IPS-15b (cell line): Measurements from ENCODE around the gene HNRNPA2B1.

Source experiments
- H3K27me3 ChIP-seq: one replicate; pipeline ENCODE4 v1.6.1; 2013; ENCODE audit warnings: low read length; ENCODE audit not compliant: control insufficient read depth, insufficient read depth
- H3K36me3 ChIP-seq: one replicate; pipeline ENCODE4 v1.6.1; 2013; ENCODE audit warnings: low read length; ENCODE audit not compliant: control insufficient read depth, insufficient read depth
- H3K4me1 ChIP-seq: one replicate; pipeline ENCODE4 v1.6.1; 2013; ENCODE audit warnings: mild to moderate bottlenecking, low read length; ENCODE audit not compliant: control insufficient read depth, insufficient read depth
- H3K4me3 ChIP-seq: one replicate; pipeline ENCODE4 v1.5.1; 2013; ENCODE audit warnings: low read depth, low read length
- H3K9ac ChIP-seq: one replicate; pipeline ENCODE4 v1.6.1; 2013; ENCODE audit warnings: low read depth, mild to moderate bottlenecking, low read length
- H3K9me3 ChIP-seq: one replicate; pipeline ENCODE4 v1.6.1; 2013; ENCODE audit warnings: mild to moderate bottlenecking, low read length; ENCODE audit not compliant: control insufficient read depth, insufficient read depth

Gene HNRNPA2B1

DNA sequence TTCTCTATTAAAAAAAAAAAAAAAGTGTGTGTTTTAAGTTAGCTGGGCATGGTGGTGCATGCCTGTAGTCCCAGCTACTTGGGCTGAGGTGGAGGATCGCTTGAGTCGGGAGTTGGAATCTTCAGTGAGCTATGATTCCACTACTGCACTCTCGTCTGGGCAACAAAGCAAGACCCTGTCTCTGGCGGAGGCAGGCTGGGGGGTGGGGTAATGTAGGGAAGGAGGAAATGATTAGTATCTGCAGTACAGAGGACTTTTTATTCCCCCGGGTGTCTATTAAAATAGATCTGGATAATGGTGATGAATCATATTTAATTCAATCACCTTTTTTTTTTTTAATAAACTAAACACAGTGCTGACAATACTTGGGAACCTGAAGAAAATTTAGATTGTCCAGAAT is 7.5 kb upstream of the HNRNPA2B1 start:
- peaks cover 2% of the 10 kb centered on the region for H3K4me1 ChIP-seq
- no peaks in the 10 kb centered on the region for H3K9me3 ChIP-seq
- no peak overlapping the region for H3K9ac ChIP-seq
- peaks cover 26% of the 10 kb centered on the region for H3K36me3 ChIP-seq
- H3K4me3 ChIP-seq = no peak overlapping the region
- no peaks in the 10 kb centered on the region for H3K27me3 ChIP-seq

DNA sequence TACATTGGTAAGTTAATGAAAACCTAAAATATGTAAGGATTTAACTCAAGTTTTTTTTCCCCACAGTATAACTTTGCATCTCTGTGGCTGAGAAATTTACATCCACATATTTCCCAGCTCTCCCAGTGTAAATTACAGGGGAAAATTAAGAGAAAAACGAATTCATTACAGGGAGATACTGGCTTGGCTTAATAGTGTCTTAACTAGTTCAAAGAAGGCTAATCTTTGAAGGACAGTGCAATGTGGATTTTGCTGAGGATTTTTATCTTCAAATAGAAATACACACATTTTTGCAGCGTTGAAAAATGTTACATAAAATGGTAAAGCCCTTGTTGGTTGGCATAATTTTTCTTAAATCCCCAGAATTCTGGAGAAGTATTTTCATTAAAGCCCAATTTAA is 2.5 kb upstream of the HNRNPA2B1 start:
- H3K9me3 ChIP-seq = no peaks in the 10 kb centered on the region
- H3K4me1 ChIP-seq = peaks cover 2% of the 10 kb centered on the region
- peak overlapping the region; percentile 87 for H3K4me3 ChIP-seq
- H3K27me3 ChIP-seq = no peaks in the 10 kb centered on the region
- H3K9ac ChIP-seq = peak overlapping the region; percentile 98
- peaks cover 15% of the 10 kb centered on the region for H3K36me3 ChIP-seq

DNA sequence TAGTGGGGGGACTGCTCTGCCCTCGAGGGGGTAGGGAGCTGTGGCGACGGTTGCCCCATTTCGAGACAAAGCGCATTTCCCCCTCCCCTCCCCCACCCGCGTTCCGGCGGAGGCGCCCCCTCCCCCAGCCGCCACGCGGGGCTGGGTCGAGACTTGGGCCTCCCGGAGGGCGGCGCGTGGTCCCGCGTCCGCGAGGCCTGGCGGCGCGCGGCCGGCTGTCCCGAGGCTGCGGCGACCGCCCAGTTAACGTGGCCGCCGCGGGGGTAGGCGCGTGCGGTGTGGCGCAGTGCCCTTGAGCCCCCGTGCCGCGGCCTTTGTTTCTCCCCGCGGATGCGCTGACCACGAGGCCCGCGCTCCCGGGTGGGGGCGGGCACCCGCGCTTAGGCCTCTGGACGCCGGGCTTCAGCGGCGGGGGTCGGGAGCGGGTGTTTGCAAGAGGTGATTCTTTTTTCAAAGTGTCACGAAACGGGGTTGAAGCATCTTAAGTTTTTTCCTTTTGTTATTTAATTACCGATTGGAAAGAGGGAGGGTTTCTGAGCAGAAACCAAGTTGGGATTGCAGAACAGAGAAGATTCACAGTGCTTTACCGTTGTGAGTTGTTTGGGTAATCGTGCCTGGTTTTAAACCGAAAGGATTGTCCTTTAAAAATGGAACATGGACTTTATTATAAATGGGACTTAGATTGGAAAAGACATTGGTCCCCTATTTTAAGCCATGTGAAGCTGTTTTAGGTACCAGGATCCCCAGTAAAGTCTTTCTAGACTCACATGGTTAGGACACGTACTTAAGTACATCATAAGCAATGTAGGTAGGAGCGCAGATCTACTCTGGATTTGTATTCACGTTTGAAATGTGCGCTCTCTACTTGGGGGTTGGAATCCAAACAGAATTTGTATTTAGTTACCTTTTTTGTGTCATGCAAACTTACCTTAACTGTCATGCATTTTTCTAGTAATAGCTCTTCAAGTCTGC is 1.8 kb upstream of the HNRNPA2B1 start:
- H3K27me3 ChIP-seq = no peaks in the 10 kb centered on the region
- peaks cover 2% of the 10 kb centered on the region for H3K4me1 ChIP-seq
- H3K9ac ChIP-seq = peak overlapping the region; percentile 98
- H3K9me3 ChIP-seq = no peaks in the 10 kb centered on the region
- peak overlapping the region; percentile 87 for H3K4me3 ChIP-seq
- H3K36me3 ChIP-seq = peaks cover 13% of the 10 kb centered on the region

- Histone ChIP-seq H3K4me1 (peaks cover 1% of the 10 kb centered on the region), H3K36me3 (peaks cover 16% of the 10 kb centered on the region), H3K4me3 (peak within 1 kb of the TSS; percentile 97), H3K9ac (peak within 1 kb of the TSS; percentile 100), H3K9me3 (no peaks in the 10 kb centered on the region), H3K27me3 (no peaks in the 10 kb centered on the region)
Measured at GRCh38 chr7:26201247-26202018, 887 bp upstream of the HNRNPA2B1 start, which contains the start of gene CBX3. TSS of gene CBX3 (plus strand) at chr7:26201745. CDS start at chr7:26202999, 1,254 bp downstream.

GRCh38 chr7:26200038-26200443 is 505 bp downstream of the HNRNPA2B1 start:
- Histone ChIP-seq H3K4me1 (no peaks in the 10 kb centered on the region), H3K27me3 (no peaks in the 10 kb centered on the region), H3K4me3 (peak overlapping the region; percentile 97), H3K36me3 (peaks cover 24% of the 10 kb centered on the region), H3K9ac (peak overlapping the region; percentile 100), H3K9me3 (no peaks in the 10 kb centered on the region)

DNA sequence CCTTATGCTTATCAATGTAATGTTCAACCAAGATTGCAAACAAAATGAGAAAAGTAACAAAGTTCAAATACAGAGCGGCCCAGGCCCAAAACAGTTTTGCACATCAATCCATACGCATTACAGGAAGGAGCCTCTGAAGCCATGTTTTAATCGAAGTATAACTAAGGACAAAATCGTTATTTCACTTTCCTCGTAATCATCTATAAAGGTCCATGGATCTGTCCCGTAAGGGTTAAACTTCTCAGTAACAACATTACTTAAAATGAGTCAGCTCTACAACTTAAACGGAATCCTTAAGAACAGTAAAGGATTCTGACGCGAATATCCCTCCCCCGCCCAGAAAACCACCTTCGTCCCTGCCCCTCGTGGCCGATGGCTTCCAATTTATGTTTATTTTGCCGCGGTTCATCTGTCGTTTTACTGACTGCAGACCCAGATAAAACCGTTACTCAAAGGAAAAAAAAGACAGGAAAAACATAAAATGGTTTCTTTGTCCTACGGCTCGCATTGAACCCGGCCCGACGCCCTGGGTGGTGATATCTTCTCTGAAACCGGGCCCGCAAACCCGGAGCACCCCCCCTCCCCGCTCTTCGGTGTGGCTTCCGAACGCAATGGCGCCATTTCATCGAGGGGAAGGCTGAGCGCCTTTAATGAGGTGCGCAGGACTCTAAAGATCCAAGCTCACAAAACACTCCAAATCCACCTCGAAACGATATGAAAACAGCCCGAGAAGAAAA is 1.1 kb downstream of the HNRNPA2B1 start:
- H3K27me3 ChIP-seq = no peaks in the 10 kb centered on the region
- no peaks in the 10 kb centered on the region for H3K9me3 ChIP-seq
- H3K36me3 ChIP-seq = peaks cover 28% of the 10 kb centered on the region
- no peaks in the 10 kb centered on the region for H3K4me1 ChIP-seq
- peak overlapping the region; percentile 100 for H3K9ac ChIP-seq
- H3K4me3 ChIP-seq = peak overlapping the region; percentile 97

- Histone ChIP-seq H3K9ac (peak overlapping the region; percentile 100), H3K4me1 (no peaks in the 10 kb centered on the region), H3K36me3 (peaks cover 35% of the 10 kb centered on the region), H3K27me3 (no peaks in the 10 kb centered on the region), H3K9me3 (no peaks in the 10 kb centered on the region), H3K4me3 (peak overlapping the region; percentile 97)
Measured at GRCh38 chr7:26198781-26199169, 1.8 kb downstream of the HNRNPA2B1 start.

GRCh38 chr7:26198133-26198780 is 2.3 kb downstream of the HNRNPA2B1 start:
- no peaks in the 10 kb centered on the region for H3K9me3 ChIP-seq
- peaks cover 39% of the 10 kb centered on the region for H3K36me3 ChIP-seq
- H3K27me3 ChIP-seq = no peaks in the 10 kb centered on the region
- H3K4me1 ChIP-seq = no peaks in the 10 kb centered on the region
- H3K9ac ChIP-seq = peak overlapping the region; percentile 100
- peak overlapping the region; percentile 97 for H3K4me3 ChIP-seq

- H3K9me3 ChIP-seq = no peaks in the 10 kb centered on the region
- H3K9ac ChIP-seq = peak overlapping the region; percentile 100
- peak overlapping the region; percentile 97 for H3K4me3 ChIP-seq
- H3K4me1 ChIP-seq = no peaks in the 10 kb centered on the region
- H3K27me3 ChIP-seq = no peaks in the 10 kb centered on the region
- peaks cover 46% of the 10 kb centered on the region for H3K36me3 ChIP-seq
Measured at GRCh38 chr7:26197153-26198115, 3.1 kb downstream of the HNRNPA2B1 start.

DNA sequence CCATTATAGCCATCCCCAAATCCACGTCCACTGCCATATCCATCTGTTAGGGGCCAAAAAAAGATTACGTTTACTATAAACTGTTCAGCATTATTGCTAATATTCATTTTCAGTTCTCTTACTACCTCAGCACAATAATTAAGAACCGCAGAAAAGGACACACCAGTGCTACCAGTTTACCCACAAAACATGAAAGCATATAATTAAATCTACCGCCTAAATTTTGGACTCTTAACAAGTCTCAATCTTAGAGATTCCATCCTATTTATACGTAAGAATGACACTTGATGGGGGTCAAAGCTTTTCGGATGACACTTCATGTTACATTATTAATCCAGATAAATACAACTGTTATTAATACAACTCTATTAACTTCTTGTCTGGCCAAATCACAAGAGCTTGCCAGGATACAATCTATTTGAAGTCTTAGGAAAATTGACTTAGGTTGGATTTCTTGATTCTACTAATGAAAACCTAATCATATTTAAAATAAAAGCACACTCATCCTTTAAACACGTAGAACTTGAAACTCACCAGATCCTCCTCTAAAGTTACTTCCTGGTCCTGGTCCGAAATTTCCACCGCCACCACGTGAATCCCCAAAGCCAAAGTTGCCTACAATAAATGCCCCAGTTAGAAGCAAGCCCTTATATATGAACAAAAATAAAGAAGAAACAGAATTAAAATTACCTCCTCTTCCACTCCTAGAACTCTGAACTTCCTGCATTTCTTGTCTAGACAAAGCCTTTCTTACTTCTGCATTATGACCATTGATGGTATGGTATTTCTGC is 4.5 kb downstream of the HNRNPA2B1 start:
- no peaks in the 10 kb centered on the region for H3K4me1 ChIP-seq

More for the DNA sequence above, 4.5 kb downstream of the HNRNPA2B1 start:
- no peaks in the 10 kb centered on the region for H3K9me3 ChIP-seq
- H3K36me3 ChIP-seq = peaks cover 56% of the 10 kb centered on the region
- no peak overlapping the region for H3K9ac ChIP-seq
- no peaks in the 10 kb centered on the region for H3K27me3 ChIP-seq
- no peak overlapping the region for H3K4me3 ChIP-seq
